Amniotic epithelial cell (primary cell): ENCODE results near the gene LYRM7.
"Not testable (repeated sequence)": the region's sequence is repeated elsewhere in the genome, so short reads cannot be mapped to it uniquely, and the experiment has no call there.

Experiments used
- DNase-seq: peaks from one replicate; pipeline ENCODE4 v3.0.0-alpha.2; 2010; ENCODE audit warnings: low read depth

Gene LYRM7

GRCh38 chr5:131180407-131180806 lies 9.7 kb downstream of the LYRM7 start:
- no peak for DNase-seq

GRCh38 chr5:131182839-131183238 lies 12.1 kb downstream of the LYRM7 start:
- DNase-seq = no peak

- no peak for DNase-seq
Measured at GRCh38 chr5:131185523-131186104, 14.9 kb downstream of the LYRM7 start.

GRCh38 chr5:131186561-131187256 lies 16.0 kb downstream of the LYRM7 start:
- DNase-seq = peak; percentile 21

- DNase-seq = no peak
Measured at GRCh38 chr5:131193106-131193505, 22.4 kb downstream of the LYRM7 start.

GRCh38 chr5:131193897-131194296 lies 23.2 kb downstream of the LYRM7 start:
- DNase-seq = not testable (repeated sequence)

- DNase-seq = no peak
Measured at GRCh38 chr5:131194725-131195124, 24.0 kb downstream of the LYRM7 start.

GRCh38 chr5:131195696-131196095 lies 25.0 kb downstream of the LYRM7 start:
- no peak for DNase-seq

GRCh38 chr5:131196331-131196730 lies 25.6 kb downstream of the LYRM7 start:
- DNase-seq = no peak

GRCh38 chr5:131198625-131199024 lies 27.9 kb downstream of the LYRM7 start:
- DNase-seq = no peak

GRCh38 chr5:131200560-131200959 lies 29.8 kb downstream of the LYRM7 start:
- DNase-seq = no peak

GRCh38 chr5:131204964-131205363 lies 34.2 kb downstream of the LYRM7 start:
- DNase-seq = no peak

GRCh38 chr5:131206061-131206460 lies 35.3 kb downstream of the LYRM7 start:
- DNase-seq = no peak

- DNase-seq = no peak
Measured at GRCh38 chr5:131206772-131207171, 36.0 kb downstream of the LYRM7 start.

GRCh38 chr5:131209175-131209505 lies 38.4 kb downstream of the LYRM7 start:
- no peak for DNase-seq

GRCh38 chr5:131209506-131210150 lies 38.9 kb downstream of the LYRM7 start:
- DNase-seq = no peak

- no peak for DNase-seq
Measured at GRCh38 chr5:131210151-131210510, 39.4 kb downstream of the LYRM7 start.

- DNase-seq = no peak
Measured at GRCh38 chr5:131211669-131212068, 40.9 kb downstream of the LYRM7 start.

- DNase-seq = no peak
Measured at GRCh38 chr5:131212471-131213021, 41.8 kb downstream of the LYRM7 start.

GRCh38 chr5:131214609-131215227 lies 44.0 kb downstream of the LYRM7 start:
- no peak for DNase-seq

- DNase-seq = no peak
Measured at GRCh38 chr5:131217791-131218190, 47.0 kb downstream of the LYRM7 start.

GRCh38 chr5:131218392-131218791 lies 47.6 kb downstream of the LYRM7 start:
- DNase-seq = no peak

- no peak for DNase-seq
Measured at GRCh38 chr5:131220566-131220965, 49.8 kb downstream of the LYRM7 start.
